GM18870 (cell line): Measurements from ENCODE around the gene UXS1.

Experiments used
- ATAC-seq: cut with Tn5 transposase; IDR thresholded peaks from one replicate; pipeline ENCODE4 v1.9.1; 2021; ENCODE audit warnings: moderate library complexity; ENCODE audit not compliant: unreplicated experiment

The UXS1 gene

GRCh38 chr2:106054880-106055655 is 139.0 kb downstream of the UXS1 start:
- no peak for ATAC-seq

GRCh38 chr2:106054321-106054720 is 139.8 kb downstream of the UXS1 start:
- no peak for ATAC-seq

- ATAC-seq = no peak
These were observed 140.5 kb downstream of the UXS1 start for GRCh38 chr2:106053581-106053980.

GRCh38 chr2:106053116-106053515 is 141.0 kb downstream of the UXS1 start:
- no peak for ATAC-seq

- no peak for ATAC-seq
These were observed 149.2 kb downstream of the UXS1 start for GRCh38 chr2:106044859-106045258.

GRCh38 chr2:106044021-106044420 is 150.1 kb downstream of the UXS1 start:
- ATAC-seq = no peak
